Hindlimb muscle (tissue), 1 donor: ENCODE measurements around the gene SELPLG. TPM values are rescaled to one million over a fixed set of nuclear protein-coding genes. Genes with fewer than 3 reads are reported as not detected.
"Not testable (repeated sequence)": the region's sequence is repeated elsewhere in the genome, so short reads cannot be mapped to it uniquely, and the experiment has no call there.

ENCODE experiments used
- DNase-seq: peaks from one replicate; pipeline ENCODE4 v3.0.0-alpha.2; 2013
- polyA plus RNA-seq: library from polyadenylated mRNA; unstranded; fragments of 120-200 nt; gene quantifications from one replicate; pipeline ENCODE4 v1.2.1, GENCODE V29; 2013; ENCODE audit not compliant: insufficient read length

The SELPLG gene
- polyA plus RNA-seq, result 5.2 TPM

DNA sequence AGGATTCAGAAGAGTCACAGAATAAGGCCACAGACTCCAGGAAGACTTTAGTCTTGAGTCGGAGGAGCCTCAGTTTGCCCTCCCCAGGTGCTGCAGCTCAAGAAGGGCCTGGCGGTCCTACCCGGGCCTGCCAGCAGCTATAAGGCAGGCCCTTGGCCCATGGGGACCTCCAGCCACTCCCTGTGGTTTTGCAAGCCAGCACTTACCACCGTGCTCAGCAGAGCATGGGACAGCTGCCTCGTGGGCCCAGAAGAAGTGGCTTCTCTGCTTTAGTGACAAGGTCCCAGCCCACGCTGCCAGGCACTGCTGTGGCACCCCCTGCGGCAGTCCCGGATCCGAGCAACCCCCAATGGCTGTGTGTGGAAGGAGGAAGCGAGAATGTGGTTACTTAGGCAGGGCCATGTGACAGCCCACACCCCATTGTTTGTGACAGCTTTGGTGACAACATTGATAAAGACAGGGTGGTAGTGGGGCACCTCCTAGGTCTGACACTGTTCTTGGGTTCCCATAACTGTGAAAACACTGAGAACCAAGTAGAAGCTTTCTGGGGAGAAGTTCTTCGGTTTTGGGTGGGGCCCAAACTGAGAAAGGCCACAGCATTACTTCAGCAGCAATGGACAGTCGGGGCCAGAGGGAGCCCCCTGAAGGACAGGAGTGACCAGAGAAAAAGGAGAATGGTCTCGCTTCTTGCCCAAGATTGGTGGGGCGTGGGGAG, at the start of gene SELPLG:
SELPLG (minus strand) TSS at position 361 of the 715 bp plus-strand sequence. CDS start 9,587 bp downstream, outside the sequence.
- no peak for DNase-seq

- DNase-seq, result no peak
Observed at GRCh38 chr12:108681317-108681716, 47.6 kb upstream of the SELPLG start.

DNA sequence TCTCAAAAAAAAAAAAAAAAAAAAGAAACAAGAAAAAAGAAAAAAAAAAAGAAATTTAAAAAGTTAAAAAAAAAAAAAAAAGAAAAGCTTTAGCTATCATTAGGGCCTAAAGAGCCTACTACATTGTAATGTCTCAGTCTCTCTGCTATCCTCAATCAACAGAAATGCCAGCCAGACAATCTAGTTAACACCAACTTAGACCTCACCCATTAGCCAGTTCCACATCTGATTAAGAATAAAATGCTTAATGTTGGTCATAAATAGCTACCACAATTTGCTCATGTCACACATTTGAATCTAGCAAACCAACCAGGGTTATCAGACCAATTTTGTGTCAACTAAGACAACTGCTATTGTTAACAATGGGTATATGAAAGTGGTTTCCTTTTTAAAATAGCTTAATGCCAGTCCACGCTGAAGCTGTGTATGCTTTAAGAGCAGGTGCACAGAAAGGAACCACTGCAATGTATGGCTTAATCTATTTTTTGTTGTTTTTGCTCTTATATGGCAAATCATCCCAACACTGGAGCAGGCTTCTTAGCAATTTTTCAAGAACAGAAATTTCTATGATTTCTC, 45.5 kb upstream of the SELPLG start:
- no peak for DNase-seq

GRCh38 chr12:108678104-108678730, 44.5 kb upstream of the SELPLG start:
- DNase-seq, result no peak

GRCh38 chr12:108677381-108677780, 43.7 kb upstream of the SELPLG start:
- no peak for DNase-seq

DNA sequence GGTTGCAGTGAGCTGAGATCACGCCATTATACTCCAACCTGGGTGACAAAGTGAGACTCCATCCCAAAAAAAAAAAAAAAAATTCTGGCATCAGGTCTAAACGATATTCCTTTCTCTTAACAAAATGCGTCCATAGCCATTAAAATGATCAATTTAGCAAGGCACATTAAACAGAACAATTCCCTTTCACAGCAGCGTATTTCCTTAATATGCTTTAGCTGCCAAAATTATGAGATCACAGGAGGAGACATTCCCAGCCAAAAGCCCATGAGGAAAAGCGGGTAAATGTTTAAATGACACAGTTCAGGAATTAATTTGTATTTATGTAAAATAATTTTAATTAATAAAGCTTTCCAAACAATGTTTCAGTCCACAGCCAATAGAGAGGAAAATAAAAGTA, 43.0 kb upstream of the SELPLG start:
- no peak for DNase-seq

DNA sequence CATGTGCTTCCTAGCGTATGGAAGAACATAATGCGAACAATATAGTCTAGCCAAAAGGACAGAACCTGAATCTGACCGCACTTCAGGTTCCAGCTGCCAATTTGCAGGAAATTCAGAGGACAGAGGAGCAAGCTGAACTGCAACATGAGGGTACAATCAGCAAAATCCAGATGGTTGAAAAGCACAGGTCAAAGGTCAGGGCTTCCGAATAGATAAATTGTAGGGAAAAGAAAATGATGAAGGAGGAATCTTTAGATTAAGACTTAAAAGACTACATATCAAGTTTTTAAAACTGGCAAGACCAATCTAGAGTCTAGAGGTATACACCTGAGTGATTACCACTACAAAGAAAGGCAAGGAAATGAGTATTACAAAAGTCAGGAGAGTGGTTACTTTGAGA, 42.1 kb upstream of the SELPLG start:
- no peak for DNase-seq

DNA sequence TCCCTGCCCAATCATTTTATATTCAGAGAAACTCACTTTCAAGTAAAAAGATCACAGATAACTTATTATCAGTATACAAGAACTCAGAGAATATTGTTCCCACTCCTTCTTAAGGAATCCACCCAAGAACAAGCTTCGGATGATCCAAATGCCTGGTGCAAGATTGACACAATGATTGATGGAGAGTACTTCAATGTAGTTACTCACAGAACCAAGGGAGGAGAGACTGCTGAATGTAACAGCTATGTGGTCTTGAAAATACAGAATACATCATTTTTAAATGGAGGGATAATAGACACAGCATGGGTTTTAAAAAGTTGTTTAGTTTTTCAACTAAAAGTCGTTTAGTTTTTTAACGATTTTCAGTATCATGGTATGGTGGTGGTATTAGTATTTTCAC, 38.4 kb upstream of the SELPLG start:
- DNase-seq, result no peak

- no peak for DNase-seq
Observed at GRCh38 chr12:108671110-108671509, 37.4 kb upstream of the SELPLG start.

GRCh38 chr12:108670066-108670631, 36.5 kb upstream of the SELPLG start:
- no peak for DNase-seq

- DNase-seq, result no peak
Observed at GRCh38 chr12:108668542-108668941, 34.8 kb upstream of the SELPLG start.

DNA sequence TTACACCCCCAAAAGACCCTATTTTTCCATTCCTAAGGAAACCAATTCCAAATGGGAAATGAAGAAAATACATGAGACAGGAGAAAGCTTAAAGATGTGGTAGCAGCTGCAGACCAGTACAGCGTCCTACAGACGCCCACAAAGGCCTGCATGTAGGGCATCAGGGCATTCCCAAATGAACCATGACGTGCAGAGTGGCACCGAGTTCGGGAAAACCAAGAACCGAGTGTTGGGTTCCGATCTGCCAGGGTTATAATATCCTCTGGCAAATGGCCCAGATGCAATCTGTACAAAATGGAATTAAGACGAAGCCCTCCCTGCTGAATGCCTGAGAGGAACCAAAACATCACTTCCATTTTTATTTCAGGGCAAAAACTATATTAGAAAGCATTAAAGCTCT, 34.4 kb upstream of the SELPLG start:
- DNase-seq, result no peak

DNA sequence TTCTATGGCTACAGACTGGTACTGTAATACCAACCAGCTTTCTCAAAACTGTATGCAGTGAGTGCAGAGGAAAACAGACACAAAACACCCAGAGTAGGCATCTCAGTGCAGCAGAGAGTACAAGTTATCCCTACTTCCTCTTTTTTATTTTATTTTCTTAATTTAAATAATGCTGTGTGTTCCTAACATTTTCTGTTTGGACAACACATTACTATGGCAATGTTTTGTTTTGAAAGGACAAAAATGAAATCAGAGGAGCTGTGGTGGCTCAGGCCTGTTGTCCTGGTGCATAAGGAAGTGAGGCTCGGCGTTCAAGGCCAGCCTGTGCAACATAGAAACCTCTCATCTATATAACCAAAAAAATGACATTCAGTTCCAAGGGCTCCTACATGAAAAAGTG, 33.7 kb upstream of the SELPLG start:
- no peak for DNase-seq

DNA sequence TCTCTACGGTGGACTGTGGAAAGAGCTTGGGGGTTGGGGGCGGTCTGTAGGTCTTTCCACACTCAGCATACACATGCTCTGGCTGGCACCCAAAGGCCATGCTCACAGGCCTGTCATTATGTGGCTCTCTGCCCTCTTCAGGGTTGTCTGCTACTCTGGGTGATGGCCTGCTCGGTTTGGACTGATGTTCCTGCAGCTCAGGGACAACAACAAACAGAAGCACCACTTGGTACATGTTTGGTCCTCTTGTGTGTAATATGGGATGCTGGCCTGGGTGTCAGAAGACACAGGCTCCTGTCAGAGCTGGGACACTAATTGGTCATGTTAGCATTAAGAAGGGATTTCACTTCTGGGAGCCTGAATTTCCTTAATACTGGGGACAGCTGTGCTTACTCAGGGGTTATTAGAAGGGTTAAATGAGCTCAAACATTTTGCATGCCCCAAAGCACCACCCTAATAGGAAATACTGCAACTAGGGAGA, 32.7 kb upstream of the SELPLG start:
- no peak for DNase-seq

- DNase-seq, result no peak
Observed at GRCh38 chr12:108665608-108666202, 32.0 kb upstream of the SELPLG start.

GRCh38 chr12:108664338-108665258, 30.9 kb upstream of the SELPLG start:
- DNase-seq, result peak; percentile 88

DNA sequence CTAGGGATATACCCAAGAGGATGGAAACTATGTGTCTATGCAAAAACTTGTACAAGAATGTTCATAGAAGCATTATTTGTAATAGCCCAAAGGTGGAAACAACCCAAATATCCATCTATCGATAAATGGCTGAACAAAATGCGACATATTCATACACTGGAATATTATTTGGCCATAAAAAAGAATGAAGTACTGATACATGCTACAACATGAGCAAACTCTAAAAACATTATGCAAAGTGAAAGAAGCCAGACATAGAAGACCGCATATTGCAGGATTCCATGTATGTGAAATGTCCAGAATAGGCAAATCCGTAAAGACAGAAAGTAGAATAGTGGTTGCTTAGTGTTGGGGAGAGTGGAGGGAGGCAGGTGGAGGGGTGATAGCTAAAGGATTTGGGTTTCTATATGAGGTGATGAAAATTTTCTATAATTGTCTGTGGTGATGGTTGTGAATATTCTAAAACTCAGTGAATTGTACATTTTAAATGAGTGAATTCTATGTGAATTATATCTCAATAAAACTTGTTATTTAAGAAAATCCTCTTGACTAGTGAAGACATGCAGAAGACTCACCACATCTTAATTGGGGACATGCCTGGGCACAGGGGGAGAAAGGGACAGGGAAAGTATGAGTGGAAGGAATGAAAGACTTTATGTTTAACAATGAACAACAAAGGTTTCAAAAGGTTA, 29.8 kb upstream of the SELPLG start:
- DNase-seq, result no peak

- DNase-seq, result not testable (repeated sequence)
Observed at GRCh38 chr12:108658115-108658514, 24.4 kb upstream of the SELPLG start.

DNA sequence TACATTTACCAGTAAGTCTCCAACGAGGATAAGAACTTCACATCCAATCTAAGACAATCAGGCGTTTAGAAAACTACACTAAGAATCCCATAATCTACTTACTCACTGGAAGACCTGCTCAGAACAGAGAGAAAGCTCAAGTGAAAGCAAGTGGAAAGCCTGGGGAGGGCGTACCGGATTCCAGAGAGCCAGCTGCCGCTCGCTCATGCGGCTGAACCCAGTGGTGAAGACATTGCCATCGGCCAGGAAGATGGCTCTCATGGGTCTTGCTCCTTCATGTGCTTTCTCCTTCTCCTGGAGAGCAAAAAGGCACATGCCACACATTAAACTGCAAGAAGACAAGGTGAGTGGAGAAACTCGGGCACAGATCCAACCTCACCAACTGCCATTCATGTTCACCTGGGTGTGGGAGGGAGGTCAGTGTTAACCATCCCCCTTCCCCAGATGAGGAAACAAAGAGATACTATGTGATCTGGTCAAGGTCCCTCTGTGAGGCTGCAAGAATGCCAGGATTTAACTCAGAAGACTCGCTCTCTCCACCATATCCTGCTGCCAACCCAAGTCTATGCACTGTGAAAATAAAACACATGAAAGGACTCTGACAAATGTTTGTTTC, 23.5 kb upstream of the SELPLG start:
- no peak for DNase-seq

DNA sequence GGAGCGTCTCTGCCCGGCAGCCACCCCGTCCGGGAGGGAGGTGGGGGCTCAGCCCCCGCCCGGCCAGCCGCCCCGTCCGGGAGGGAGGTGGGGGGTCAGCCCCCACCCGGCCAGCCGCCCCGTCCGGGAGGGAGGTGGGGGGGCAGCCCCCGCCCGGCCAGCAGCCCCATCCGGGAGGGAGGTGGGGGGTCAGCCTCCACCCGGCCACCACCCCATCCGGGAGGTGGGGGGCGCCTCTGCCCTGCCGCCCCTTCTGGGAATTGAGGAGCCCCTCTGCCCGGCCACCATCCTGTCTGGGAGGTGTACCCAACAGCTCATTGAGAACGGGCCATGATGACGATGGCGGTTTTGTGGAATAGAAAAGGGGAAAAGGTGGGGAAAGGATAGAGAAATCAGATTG, 22.6 kb upstream of the SELPLG start:
- not testable (repeated sequence) for DNase-seq

DNA sequence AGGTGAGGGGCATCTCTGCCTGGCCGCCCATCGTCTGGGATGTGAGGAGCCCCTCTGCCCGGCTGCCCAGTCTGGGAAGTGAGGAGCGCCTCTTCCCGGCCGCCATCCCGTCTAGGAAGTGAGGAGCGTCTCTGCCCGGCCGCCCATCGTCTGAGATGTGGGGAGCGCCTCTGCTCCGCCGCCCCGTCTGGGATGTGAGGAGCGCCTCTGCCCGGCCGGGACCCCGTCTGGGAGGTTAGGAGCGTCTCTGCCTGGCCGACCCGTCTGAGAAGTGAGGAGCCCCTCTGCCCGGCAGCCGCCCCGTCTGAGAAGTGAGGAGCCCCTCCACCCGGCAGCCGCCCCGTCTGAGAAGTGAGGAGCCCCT, 22.1 kb upstream of the SELPLG start:
- DNase-seq, result not testable (repeated sequence)
